Activated CD8-positive, alpha-beta memory T cell treated with anti-CD3 and anti-CD28 coated beads for 4 hours (primary cell): ENCODE data around the gene KIAA0319L.

Experiments
- DNase-seq, 2 donors: peaks; one replicate each; pipeline ENCODE4 v3.0.0-alpha.2; 2020; ENCODE audit warnings: low read depth in 2 of 2

The KIAA0319L gene

GRCh38 chr1:35386290-35386689 is 170.9 kb downstream of the KIAA0319L start:
- no peak for DNase-seq
